ENCODE data around the gene IL7R. TPM values are rescaled to one million over a fixed set of nuclear protein-coding genes. Genes with fewer than 3 reads are reported as not detected.
"Not testable (repeated sequence)": the region's sequence is repeated elsewhere in the genome, so short reads cannot be mapped to it uniquely, and the experiment has no call there.

The IL7R gene
- total RNA-seq, 4 donors from 2014 or later, result 36.8 to 101 (median 59.4) TPM

- Histone ChIP-seq H3K27me3 (no peaks in the 10 kb centered on the region), H3K36me3 (no peaks in the 10 kb centered on the region), H3K27ac (no peak overlapping the region), H3K4me1 (no peaks in the 10 kb centered on the region), H3K4me3 (no peak overlapping the region), H3K9me3 (no peaks in the 10 kb centered on the region)
- TF ChIP-seq CTCF (IDR thresholded peaks at IDR 0.05) (no peak), POLR2A (IDR thresholded peaks at IDR 0.05) (no peak)
- DNase-seq, result no peak
These were observed 27.6 kb downstream of the IL7R start for GRCh38 chr5:35884191-35884769.

- Histone ChIP-seq H3K4me1 (no peaks in the 10 kb centered on the region), H3K27me3 (no peaks in the 10 kb centered on the region), H3K36me3 (no peaks in the 10 kb centered on the region), H3K27ac (no peak overlapping the region), H3K4me3 (no peak overlapping the region), H3K9me3 (no peaks in the 10 kb centered on the region)
- no peak for DNase-seq
- TF ChIP-seq CTCF (IDR thresholded peaks at IDR 0.05) (no peak), POLR2A (IDR thresholded peaks at IDR 0.05) (no peak)
These were observed 28.1 kb downstream of the IL7R start for GRCh38 chr5:35884773-35885172.

GRCh38 chr5:35886381-35886780 lies 29.7 kb downstream of the IL7R start:
- H3K9me3 ChIP-seq, result no peaks in the 10 kb centered on the region
- H3K27me3 ChIP-seq, result no peaks in the 10 kb centered on the region
- H3K27ac ChIP-seq, result no peak overlapping the region
- DNase-seq, result no peak
- no peak for TF ChIP-seq CTCF (IDR thresholded peaks at IDR 0.05)
- TF ChIP-seq POLR2A (IDR thresholded peaks at IDR 0.05), result no peak
- no peaks in the 10 kb centered on the region for H3K36me3 ChIP-seq
- H3K4me1 ChIP-seq, result no peaks in the 10 kb centered on the region
- no peak overlapping the region for H3K4me3 ChIP-seq

- no peak overlapping the region for H3K4me3 ChIP-seq
- H3K36me3 ChIP-seq, result no peaks in the 10 kb centered on the region
- H3K27ac ChIP-seq, result no peak overlapping the region
- H3K9me3 ChIP-seq, result no peaks in the 10 kb centered on the region
- H3K27me3 ChIP-seq, result no peaks in the 10 kb centered on the region
- H3K4me1 ChIP-seq, result no peaks in the 10 kb centered on the region
- no peak for DNase-seq
- TF ChIP-seq CTCF (IDR thresholded peaks at IDR 0.05) (no peak), POLR2A (IDR thresholded peaks at IDR 0.05) (no peak)
These were observed 30.8 kb downstream of the IL7R start for GRCh38 chr5:35887321-35888100.

- no peak for DNase-seq
- no peaks in the 10 kb centered on the region for H3K27me3 ChIP-seq
- no peak for TF ChIP-seq POLR2A (IDR thresholded peaks at IDR 0.05)
- no peak for TF ChIP-seq CTCF (IDR thresholded peaks at IDR 0.05)
- H3K4me1 ChIP-seq, result no peaks in the 10 kb centered on the region
- H3K36me3 ChIP-seq, result no peaks in the 10 kb centered on the region
- no peaks in the 10 kb centered on the region for H3K9me3 ChIP-seq
- H3K27ac ChIP-seq, result no peak overlapping the region
- no peak overlapping the region for H3K4me3 ChIP-seq
These were observed 33.6 kb downstream of the IL7R start for GRCh38 chr5:35890021-35891020.

GRCh38 chr5:35892799-35893198 lies 36.1 kb downstream of the IL7R start:
- H3K36me3 ChIP-seq, H3K4me3 ChIP-seq, H3K27ac ChIP-seq, H3K4me1 ChIP-seq, DNase-seq, H3K9me3 ChIP-seq, H3K27me3 ChIP-seq: not testable (repeated sequence)
